GM19463 (cell line): ENCODE data around the gene PKIG.
"Not testable (repeated sequence)": the region's sequence is repeated elsewhere in the genome, so short reads cannot be mapped to it uniquely, and the experiment has no call there.

ENCODE experiments used
- ATAC-seq: cut with Tn5 transposase; IDR thresholded peaks from one replicate; pipeline ENCODE4 v1.9.1; 2021; ENCODE audit warnings: mild to moderate bottlenecking, moderate library complexity; ENCODE audit not compliant: unreplicated experiment

PKIG gene

DNA sequence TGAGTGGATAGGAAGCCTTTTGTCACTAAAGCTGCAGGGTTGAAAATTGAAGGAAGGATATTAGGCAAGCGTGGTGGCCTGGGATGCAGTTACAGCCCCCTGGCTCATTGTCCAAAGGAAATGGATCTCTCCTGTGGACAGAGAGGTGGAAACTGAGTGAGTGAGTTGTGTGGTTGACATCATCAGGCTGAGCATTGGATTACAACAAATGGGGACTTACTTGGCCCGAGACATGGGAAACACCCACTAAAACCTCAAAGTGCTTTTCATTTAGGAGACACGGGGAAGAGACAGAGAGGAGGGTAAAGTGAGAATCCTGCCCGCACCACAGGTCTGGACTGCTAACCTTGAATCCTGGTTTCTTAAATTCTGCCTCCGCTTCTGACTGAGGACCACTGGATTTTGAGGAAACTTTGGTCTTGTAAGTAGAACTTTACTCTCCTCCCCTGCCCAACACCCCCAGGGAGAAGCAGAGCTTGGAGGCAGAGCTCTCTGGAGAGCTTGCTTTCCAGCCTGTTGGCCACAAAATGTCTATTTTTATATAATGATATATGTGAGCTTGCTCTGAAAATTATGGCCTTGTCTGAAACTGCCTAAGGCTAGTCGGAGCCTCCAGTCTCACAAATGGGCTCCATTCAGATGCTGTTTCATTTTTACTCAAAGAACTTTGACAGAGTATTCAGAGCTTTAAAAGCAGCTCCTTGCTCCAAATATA is at the start of gene PKIG:
PKIG (plus strand) TSS at position 269 of the 715 bp plus-strand sequence. CDS start 31,978 bp downstream, outside the sequence.
- no peak for ATAC-seq

GRCh38 chr20:44532981-44533331 is 49.4 kb upstream of the PKIG start:
- ATAC-seq = no peak

- no peak for ATAC-seq
Observed at GRCh38 chr20:44533928-44534327, 48.5 kb upstream of the PKIG start.

- ATAC-seq = no peak
Observed at GRCh38 chr20:44536175-44536574, 46.2 kb upstream of the PKIG start.

GRCh38 chr20:44537993-44538392 is 44.4 kb upstream of the PKIG start:
- no peak for ATAC-seq

- ATAC-seq = no peak
Observed at GRCh38 chr20:44540834-44541233, 41.5 kb upstream of the PKIG start.

GRCh38 chr20:44541992-44542391 is 40.4 kb upstream of the PKIG start:
- ATAC-seq = no peak

GRCh38 chr20:44542890-44543289 is 39.5 kb upstream of the PKIG start:
- ATAC-seq = no peak

GRCh38 chr20:44543358-44543757 is 39.0 kb upstream of the PKIG start:
- ATAC-seq = no peak

- ATAC-seq = no peak
Observed at GRCh38 chr20:44544263-44544662, 38.1 kb upstream of the PKIG start.

GRCh38 chr20:44547419-44547818 is 35.0 kb upstream of the PKIG start:
- ATAC-seq = no peak

- ATAC-seq = no peak
Observed at GRCh38 chr20:44549123-44549522, 33.3 kb upstream of the PKIG start.

- ATAC-seq = no peak
Observed at GRCh38 chr20:44552050-44552449, 30.3 kb upstream of the PKIG start.

DNA sequence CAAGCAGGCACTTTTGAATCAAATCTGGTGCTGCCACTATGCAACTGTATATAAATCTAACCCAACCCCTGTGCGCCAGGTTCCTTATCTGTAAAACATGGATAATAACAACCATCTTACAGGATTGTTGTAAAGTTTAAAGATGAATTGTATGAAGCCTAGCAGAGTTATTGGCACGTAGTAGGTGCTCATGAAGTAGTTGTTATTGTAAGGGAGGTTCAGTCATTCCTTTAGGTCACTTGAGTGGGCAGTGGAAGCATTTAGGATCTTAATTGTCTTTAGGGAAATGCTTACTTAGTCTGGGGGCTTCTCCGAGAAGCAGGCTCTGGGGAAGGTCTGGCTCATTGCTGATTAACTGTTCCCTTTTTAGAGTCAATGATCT is 29.8 kb upstream of the PKIG start:
- no peak for ATAC-seq

GRCh38 chr20:44552950-44553908 is 29.1 kb upstream of the PKIG start:
- no peak for ATAC-seq

DNA sequence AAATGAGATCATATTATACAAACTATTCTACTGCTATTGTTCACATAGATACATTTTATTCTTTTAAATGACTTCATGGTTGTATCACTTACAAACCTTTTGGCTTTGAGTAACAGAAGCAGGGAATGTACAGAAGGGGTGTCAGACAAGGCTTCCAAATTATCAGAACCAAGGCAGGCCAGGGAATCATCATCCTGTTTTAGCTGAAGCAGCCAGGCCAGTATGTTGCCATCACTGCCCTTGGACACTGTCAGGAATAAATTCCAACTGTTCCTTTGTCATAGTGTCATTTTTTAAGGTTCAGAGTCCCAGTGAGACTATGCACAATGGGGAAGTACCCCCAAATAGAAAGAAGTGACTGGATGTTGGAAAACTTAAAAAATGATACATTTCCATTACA is 23.1 kb upstream of the PKIG start:
- no peak for ATAC-seq

DNA sequence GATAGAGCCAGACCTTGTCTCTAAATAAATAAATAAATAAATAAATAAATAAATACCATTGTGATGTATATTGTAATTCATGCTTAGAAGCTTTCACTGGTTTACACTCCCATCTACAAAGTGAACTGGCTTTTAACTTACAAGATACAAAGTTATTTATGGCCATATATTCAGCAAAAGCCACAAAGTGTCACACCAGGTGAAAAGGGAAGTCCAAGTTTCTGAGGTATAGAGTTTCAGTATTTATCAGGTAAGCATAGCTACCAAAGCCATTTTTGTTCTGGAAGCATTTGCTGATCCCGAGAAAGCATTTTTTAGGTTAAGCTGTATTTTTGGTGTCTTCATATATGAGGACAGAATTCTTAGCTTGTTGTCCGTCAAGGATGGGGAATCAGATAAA is 22.1 kb upstream of the PKIG start:
- no peak for ATAC-seq

- not testable (repeated sequence) for ATAC-seq
Observed at GRCh38 chr20:44560818-44561217, 21.6 kb upstream of the PKIG start.

DNA sequence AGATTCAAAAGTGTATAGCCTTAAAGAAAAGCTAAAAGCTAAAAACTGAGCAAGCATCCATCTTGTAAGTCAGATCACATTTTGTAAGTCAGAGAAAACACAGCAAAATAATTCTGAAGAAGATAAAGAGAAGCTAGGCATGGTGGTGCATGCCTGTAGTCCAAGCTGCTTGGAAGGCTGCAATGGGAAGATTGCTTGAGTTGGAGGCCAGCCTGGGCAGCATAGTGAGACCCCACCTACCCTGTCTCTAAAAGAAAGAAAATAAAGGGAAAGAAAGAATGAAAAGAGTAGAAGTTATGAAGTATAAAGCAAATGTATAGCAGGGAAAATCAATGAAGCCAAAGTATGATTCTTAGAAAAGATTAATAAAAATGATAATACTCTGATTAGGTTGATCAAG is 20.5 kb upstream of the PKIG start:
- ATAC-seq = no peak

DNA sequence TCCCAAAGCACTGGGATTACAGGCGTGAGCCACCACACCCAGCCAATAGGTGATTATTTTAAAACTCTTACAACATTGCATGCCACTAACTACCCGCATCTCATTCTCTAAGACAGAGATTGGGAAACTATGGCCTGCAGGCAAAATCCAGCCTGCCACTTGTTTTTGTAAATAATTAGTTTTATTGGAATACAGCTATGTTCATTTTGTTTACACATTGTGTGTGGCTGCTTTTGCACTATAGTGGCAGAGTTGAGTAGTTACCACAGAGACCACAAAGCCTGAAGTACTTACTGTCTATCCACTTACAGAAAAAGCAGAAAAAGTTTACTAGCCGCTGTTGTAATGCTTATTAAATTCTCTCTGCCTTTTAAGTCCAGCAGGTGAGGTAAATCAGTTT is 16.4 kb upstream of the PKIG start:
- ATAC-seq = no peak

DNA sequence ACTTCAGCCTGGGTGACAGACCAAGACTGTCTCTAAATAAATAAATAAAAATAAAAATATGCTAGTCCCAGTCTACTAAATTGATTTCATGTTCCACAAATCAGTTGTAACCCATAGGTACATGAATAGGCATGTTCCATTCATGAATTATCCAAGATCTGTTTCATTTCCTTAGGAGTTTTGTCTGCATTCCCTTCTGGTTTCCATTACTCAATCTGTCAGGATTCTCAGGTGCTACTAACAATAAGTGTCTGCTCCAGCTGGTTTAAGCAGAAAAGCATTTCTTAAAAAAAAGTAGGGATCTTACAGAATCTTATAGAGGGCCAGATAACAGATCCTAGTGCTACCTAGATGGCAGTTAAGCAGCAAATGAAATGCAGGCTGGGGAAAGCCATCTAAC is 15.6 kb upstream of the PKIG start:
- ATAC-seq = no peak

DNA sequence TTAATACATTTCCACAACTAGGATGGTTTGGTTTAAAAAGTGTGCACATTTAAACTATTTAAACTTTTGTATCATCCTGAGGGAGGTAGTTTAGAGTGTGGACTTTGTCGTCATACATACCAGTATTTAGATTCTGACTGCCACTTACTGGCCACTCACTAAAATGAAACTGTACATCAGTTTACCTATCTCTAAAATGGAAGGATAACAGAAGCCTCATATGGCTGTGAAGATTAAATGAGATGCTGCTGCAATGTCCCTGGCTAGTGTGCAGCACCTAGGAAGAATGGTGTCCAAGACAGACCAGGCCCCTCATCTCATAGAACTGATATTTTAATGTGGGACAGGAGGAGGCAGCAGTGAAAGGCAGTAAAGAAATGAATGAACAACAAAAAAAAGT is 12.0 kb upstream of the PKIG start:
- no peak for ATAC-seq
